Stomach (tissue), 4 donors: Measurements from ENCODE around the gene BIRC6.

Experiments used
- CTCF ChIP-seq, 7 experiments: fragments of 450-650 bp in 4 of 7; fragments of 200-600 bp in 3 of 7; sonication (generic) in 3 of 7; IDR thresholded peaks; one replicate each; pipeline ENCODE4 v1.5.1; 2016 to 2019; ENCODE audit warnings: antibody characterized with exemption in 7 of 7, control low read depth in 2 of 7, mild to moderate bottlenecking in 1 of 7
- POLR2AphosphoS5 ChIP-seq, 3 donors: sonication (generic); formaldehyde crosslinking; IDR thresholded peaks; one replicate each; pipeline ENCODE4 v1.6.1; 2016; ENCODE audit warnings: antibody characterized with exemption in 3 of 3

GRCh38 chr2:32450851-32451250 is 94.0 kb downstream of the BIRC6 start:
- TF ChIP-seq CTCF (IDR thresholded peaks at IDR 0.05) (no peak), POLR2AphosphoS5 (IDR thresholded peaks at IDR 0.05) (no peak)
